HepG2 (cell line): ENCODE results near the gene FIZ1. TPM values are rescaled to one million over a fixed set of nuclear protein-coding genes. Genes with fewer than 3 reads are reported as not detected.

Experiments
- ARNT2 ChIP-seq: sonication (generic); formaldehyde crosslinking; IDR thresholded peaks from 2 replicates; pipeline ENCODE4 v1.8.0; 2022; ENCODE audit warnings: mild to moderate bottlenecking, low read depth, missing genetic modification reagents, moderate library complexity
- ARNTL ChIP-seq: sonication (generic); formaldehyde crosslinking; IDR thresholded peaks from 2 replicates; pipeline ENCODE4 v1.4.0; 2020; ENCODE audit warnings: mild to moderate bottlenecking, missing genetic modification reagents
- FOXA3 ChIP-seq: IDR thresholded peaks from 2 replicates; pipeline ENCODE4 v1.6.1; 2016; ENCODE audit warnings: missing genetic modification reagents, missing compliant biosample characterization
- FOXK2 ChIP-seq: fragments of 450-650 bp; IDR thresholded peaks from 2 replicates; pipeline ENCODE4 v1.6.1; 2016
- GATAD2A ChIP-seq: IDR thresholded peaks from 2 replicates; pipeline ENCODE4 v1.6.1; 2016
- HMG20B ChIP-seq: conservative IDR thresholded peaks from 2 replicates; pipeline ENCODE4 v1.6.1; 2016; ENCODE audit warnings: missing genetic modification reagents, missing compliant biosample characterization
- KAT7 ChIP-seq: IDR thresholded peaks from 2 replicates; pipeline ENCODE4 v1.6.1; 2018; ENCODE audit warnings: borderline replicate concordance, missing compliant biosample characterization
- MIER3 ChIP-seq: IDR thresholded peaks from 2 replicates; pipeline ENCODE4 v1.6.1; 2016; ENCODE audit warnings: missing compliant biosample characterization, borderline replicate concordance
- ZBTB38 ChIP-seq: sonication (generic); formaldehyde crosslinking; IDR thresholded peaks from 2 replicates; pipeline ENCODE4 v1.5.1; 2020; ENCODE audit warnings: mild to moderate bottlenecking, missing genetic modification reagents
- ZFP37 ChIP-seq: sonication (generic); formaldehyde crosslinking; IDR thresholded peaks from 2 replicates; pipeline ENCODE4 v1.4.0; 2020; ENCODE audit warnings: missing genetic modification reagents, borderline replicate concordance
- ZFP41 ChIP-seq: sonication (generic); formaldehyde crosslinking; IDR thresholded peaks from 2 replicates; pipeline ENCODE4 v1.4.0; 2020; ENCODE audit warnings: mild to moderate bottlenecking, missing genetic modification reagents, borderline replicate concordance
- ZNF160 ChIP-seq: sonication (generic); formaldehyde crosslinking; IDR thresholded peaks from 2 replicates; pipeline ENCODE4 v1.8.0; 2022; ENCODE audit warnings: mild to moderate bottlenecking, inconsistent platforms, missing genetic modification reagents
- ZNF33B ChIP-seq: sonication (generic); formaldehyde crosslinking; IDR thresholded peaks from 2 replicates; pipeline ENCODE4 v1.5.1; 2020; ENCODE audit warnings: mild to moderate bottlenecking, missing genetic modification reagents
- ZNF75D ChIP-seq: sonication (generic); formaldehyde crosslinking; IDR thresholded peaks from 2 replicates; pipeline ENCODE4 v1.8.1; 2023; ENCODE audit warnings: missing genetic modification reagents, mild to moderate bottlenecking, borderline replicate concordance
- ZNF883 ChIP-seq: sonication (generic); formaldehyde crosslinking; IDR thresholded peaks from 2 replicates; pipeline ENCODE4 v1.5.1; 2020; ENCODE audit warnings: mild to moderate bottlenecking, missing genetic modification reagents; ENCODE audit errors: not compliant biosample characterization
- polyA plus RNA-seq, 8 experiments: library from polyadenylated mRNA; depleted of rRNA in 3 of 8; stranded (reverse) in 7 of 8; unstranded in 1 of 8; fragments of >200 nt; fragmentation: Illumina TruSeq in 4 of 8; extraction: Trizol in 4 of 8; gene quantifications; 2 replicates each; pipeline versions ENCODE4 v1.2.1 to v1.2.3, GENCODE V29; 2011 to 2016; ENCODE audit warnings: low read depth in 4 of 8, missing spikeins in 1 of 8, mixed read lengths in 1 of 8; ENCODE audit not compliant: insufficient read depth in 1 of 8
- total RNA-seq, 5 experiments: library from RNA; depleted of rRNA; stranded (reverse); fragments of >200 nt; fragmentation: Illumina TruSeq; extraction: Trizol; gene quantifications; 2 replicates each; pipeline ENCODE4 v1.2.3, GENCODE V29; 2016; ENCODE audit warnings: low read depth in 1 of 5
- TF ChIP-seq, protein P1 (sequence below): IDR thresholded peaks from 2 replicates; pipeline ENCODE4 v1.6.1; 2016; ENCODE audit warnings: low read depth, borderline replicate concordance
- TF ChIP-seq, protein P2 (sequence below): IDR thresholded peaks from 2 replicates; pipeline ENCODE4 v1.6.1; 2016; ENCODE audit warnings: missing compliant biosample characterization, missing genetic modification reagents, borderline replicate concordance
- TF ChIP-seq, protein P3 (sequence below): IDR thresholded peaks from 2 replicates; pipeline ENCODE4 v1.6.1; 2016; ENCODE audit warnings: low read depth, missing genetic modification reagents, missing compliant biosample characterization
- TF ChIP-seq, protein P4 (sequence below): sonication (generic); formaldehyde crosslinking; IDR thresholded peaks from 2 replicates; pipeline ENCODE4 v1.4.0; 2020; ENCODE audit warnings: missing genetic modification reagents

The FIZ1 gene
- total and polyA plus RNA-seq, 2 of the 13 experiments (the other 11 are each of a cell fraction or from before 2014, with no cell fraction given), result 3.6 to 5.9 TPM

DNA sequence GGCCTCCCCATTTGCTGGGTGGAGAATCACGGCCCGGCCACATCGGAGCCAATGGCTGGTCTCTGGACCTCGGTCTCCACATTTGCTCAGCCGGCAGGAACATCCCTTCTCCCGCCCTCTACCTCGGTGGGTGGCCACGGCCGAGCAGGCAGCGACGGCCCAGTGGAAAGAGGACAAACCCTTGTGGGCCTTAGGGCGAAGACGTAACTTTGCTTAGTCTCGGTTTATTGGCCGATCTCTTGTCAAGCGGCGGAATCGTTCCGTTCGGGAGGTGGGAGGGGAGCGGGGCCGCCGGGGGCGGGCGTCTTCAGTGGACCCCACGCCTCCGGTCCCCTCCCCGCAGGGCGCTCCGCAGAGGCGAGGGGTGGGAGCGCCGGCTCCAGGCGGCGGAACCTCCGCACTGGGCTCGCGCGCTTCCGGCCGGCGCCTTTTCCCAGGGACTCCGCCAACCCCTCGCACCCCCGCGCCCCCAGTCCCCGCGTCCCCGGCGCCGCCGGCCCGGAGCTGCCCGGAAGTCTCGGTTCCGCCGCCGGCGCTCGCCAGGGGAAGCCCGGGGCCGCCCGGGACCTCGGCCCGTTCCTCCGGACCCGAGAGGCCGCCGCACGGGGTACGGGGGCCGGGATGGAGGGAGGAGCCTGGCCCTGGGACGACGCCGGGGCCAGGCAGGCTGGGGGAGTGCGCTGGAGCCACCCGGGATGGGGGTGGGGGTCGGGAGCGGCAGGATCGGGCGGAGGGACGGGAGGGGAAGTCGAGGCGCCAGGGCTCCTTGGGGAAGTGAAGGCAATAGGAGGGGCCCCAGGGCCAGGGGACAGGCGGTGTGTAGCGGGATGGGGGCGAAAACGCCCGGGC is 41.5 kb upstream of the FIZ1 start, which contains the start of gene ZNF580 (continued):
- no peak for TF ChIP-seq ZBTB38
- TF ChIP-seq, protein P1, sequence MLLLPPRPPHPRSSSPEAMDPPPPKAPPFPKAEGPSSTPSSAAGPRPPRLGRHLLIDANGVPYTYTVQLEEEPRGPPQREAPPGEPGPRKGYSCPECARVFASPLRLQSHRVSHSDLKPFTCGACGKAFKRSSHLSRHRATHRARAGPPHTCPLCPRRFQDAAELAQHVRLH (CRISPR knock-in tag), result peak; percentile 13; the same call in 1 of the 2 replicates
- no peak for TF ChIP-seq ZNF160 (CRISPR knock-in tag)
- TF ChIP-seq, protein P2, sequence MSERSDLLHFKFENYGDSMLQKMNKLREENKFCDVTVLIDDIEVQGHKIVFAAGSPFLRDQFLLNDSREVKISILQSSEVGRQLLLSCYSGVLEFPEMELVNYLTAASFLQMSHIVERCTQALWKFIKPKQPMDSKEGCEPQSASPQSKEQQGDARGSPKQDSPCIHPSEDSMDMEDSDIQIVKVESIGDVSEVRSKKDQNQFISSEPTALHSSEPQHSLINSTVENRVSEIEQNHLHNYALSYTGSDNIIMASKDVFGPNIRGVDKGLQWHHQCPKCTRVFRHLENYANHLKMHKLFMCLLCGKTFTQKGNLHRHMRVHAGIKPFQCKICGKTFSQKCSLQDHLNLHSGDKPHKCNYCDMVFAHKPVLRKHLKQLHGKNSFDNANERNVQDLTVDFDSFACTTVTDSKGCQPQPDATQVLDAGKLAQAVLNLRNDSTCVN (CRISPR knock-in tag), result no peak
- 0 out of 2 replicates have a peak, but pooled peaks have one; percentile 7 for TF ChIP-seq FOXA3 (CRISPR knock-in tag)
- no peak for TF ChIP-seq ZNF883 (CRISPR knock-in tag)
- TF ChIP-seq, protein P3, sequence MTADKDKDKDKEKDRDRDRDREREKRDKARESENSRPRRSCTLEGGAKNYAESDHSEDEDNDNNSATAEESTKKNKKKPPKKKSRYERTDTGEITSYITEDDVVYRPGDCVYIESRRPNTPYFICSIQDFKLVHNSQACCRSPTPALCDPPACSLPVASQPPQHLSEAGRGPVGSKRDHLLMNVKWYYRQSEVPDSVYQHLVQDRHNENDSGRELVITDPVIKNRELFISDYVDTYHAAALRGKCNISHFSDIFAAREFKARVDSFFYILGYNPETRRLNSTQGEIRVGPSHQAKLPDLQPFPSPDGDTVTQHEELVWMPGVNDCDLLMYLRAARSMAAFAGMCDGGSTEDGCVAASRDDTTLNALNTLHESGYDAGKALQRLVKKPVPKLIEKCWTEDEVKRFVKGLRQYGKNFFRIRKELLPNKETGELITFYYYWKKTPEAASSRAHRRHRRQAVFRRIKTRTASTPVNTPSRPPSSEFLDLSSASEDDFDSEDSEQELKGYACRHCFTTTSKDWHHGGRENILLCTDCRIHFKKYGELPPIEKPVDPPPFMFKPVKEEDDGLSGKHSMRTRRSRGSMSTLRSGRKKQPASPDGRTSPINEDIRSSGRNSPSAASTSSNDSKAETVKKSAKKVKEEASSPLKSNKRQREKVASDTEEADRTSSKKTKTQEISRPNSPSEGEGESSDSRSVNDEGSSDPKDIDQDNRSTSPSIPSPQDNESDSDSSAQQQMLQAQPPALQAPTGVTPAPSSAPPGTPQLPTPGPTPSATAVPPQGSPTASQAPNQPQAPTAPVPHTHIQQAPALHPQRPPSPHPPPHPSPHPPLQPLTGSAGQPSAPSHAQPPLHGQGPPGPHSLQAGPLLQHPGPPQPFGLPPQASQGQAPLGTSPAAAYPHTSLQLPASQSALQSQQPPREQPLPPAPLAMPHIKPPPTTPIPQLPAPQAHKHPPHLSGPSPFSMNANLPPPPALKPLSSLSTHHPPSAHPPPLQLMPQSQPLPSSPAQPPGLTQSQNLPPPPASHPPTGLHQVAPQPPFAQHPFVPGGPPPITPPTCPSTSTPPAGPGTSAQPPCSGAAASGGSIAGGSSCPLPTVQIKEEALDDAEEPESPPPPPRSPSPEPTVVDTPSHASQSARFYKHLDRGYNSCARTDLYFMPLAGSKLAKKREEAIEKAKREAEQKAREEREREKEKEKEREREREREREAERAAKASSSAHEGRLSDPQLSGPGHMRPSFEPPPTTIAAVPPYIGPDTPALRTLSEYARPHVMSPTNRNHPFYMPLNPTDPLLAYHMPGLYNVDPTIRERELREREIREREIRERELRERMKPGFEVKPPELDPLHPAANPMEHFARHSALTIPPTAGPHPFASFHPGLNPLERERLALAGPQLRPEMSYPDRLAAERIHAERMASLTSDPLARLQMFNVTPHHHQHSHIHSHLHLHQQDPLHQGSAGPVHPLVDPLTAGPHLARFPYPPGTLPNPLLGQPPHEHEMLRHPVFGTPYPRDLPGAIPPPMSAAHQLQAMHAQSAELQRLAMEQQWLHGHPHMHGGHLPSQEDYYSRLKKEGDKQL (CRISPR knock-in tag), result no peak
- TF ChIP-seq ZNF75D (CRISPR knock-in tag), result no peak
- TF ChIP-seq KAT7 (CRISPR knock-in tag), result peak; percentile 8; the same call in 1 of the 2 replicates
- TF ChIP-seq ZNF33B (CRISPR knock-in tag), result no peak
- 0 out of 2 replicates have a peak, but pooled peaks have one; percentile 23 for TF ChIP-seq ARNT2 (CRISPR knock-in tag)
- TF ChIP-seq ZFP37 (CRISPR knock-in tag), result no peak
- no peak for TF ChIP-seq MIER3
- no peak for TF ChIP-seq HMG20B (CRISPR knock-in tag)
- TF ChIP-seq GATAD2A (CRISPR knock-in tag), result 0 out of 2 replicates have a peak, but pooled peaks have one; percentile 11
- TF ChIP-seq, protein P4, sequence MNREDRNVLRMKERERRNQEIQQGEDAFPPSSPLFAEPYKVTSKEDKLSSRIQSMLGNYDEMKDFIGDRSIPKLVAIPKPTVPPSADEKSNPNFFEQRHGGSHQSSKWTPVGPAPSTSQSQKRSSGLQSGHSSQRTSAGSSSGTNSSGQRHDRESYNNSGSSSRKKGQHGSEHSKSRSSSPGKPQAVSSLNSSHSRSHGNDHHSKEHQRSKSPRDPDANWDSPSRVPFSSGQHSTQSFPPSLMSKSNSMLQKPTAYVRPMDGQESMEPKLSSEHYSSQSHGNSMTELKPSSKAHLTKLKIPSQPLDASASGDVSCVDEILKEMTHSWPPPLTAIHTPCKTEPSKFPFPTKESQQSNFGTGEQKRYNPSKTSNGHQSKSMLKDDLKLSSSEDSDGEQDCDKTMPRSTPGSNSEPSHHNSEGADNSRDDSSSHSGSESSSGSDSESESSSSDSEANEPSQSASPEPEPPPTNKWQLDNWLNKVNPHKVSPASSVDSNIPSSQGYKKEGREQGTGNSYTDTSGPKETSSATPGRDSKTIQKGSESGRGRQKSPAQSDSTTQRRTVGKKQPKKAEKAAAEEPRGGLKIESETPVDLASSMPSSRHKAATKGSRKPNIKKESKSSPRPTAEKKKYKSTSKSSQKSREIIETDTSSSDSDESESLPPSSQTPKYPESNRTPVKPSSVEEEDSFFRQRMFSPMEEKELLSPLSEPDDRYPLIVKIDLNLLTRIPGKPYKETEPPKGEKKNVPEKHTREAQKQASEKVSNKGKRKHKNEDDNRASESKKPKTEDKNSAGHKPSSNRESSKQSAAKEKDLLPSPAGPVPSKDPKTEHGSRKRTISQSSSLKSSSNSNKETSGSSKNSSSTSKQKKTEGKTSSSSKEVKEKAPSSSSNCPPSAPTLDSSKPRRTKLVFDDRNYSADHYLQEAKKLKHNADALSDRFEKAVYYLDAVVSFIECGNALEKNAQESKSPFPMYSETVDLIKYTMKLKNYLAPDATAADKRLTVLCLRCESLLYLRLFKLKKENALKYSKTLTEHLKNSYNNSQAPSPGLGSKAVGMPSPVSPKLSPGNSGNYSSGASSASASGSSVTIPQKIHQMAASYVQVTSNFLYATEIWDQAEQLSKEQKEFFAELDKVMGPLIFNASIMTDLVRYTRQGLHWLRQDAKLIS (CRISPR knock-in tag), result no peak
- no peak for TF ChIP-seq FOXK2
- TF ChIP-seq ARNTL (CRISPR knock-in tag), result no peak
- TF ChIP-seq ZFP41, result no peak
